PC-9 (cell line): ENCODE measurements around the gene TMEM94. TPM values are rescaled to one million over a fixed set of nuclear protein-coding genes. Genes with fewer than 3 reads are reported as not detected.

ENCODE experiments used
- BruUV-seq: library from RNA; stranded (reverse); fragments of 400-500 nt; replicated peaks from 2 replicates; lab custom pipeline; 2021; lab: Mats Ljungman, UMichigan
- CTCF ChIA-PET: fragments of 300-600 bp; sonication (Branson Sonifier 250); formaldehyde crosslinking; loops from one replicate; lab custom pipeline; 2022; ENCODE audit warnings: antibody characterized with exemption; lab: Charles Lee
- POLR2A ChIA-PET: fragments of 300-600 bp; sonication (Branson Sonifier 250); formaldehyde crosslinking; loops from one replicate; lab custom pipeline; 2022; ENCODE audit warnings: antibody characterized with exemption; ENCODE audit not compliant: unreplicated experiment; lab: Charles Lee
- DNase-seq, 2 experiments: peaks; one replicate each; pipeline versions ENCODE4 v3.0.0 to v3.0.0-alpha.2; 2015 to 2022; ENCODE audit warnings: mixed read lengths in 1 of 2
- H2AFZ ChIP-seq: fragments of 200-600 bp; sonication (generic); 2 replicates; pipeline ENCODE4 v1.8.1; 2017; ENCODE audit warnings: antibody characterized with exemption
- H3F3A ChIP-seq: fragments of 200-600 bp; sonication (generic); 2 replicates; pipeline ENCODE4 v1.8.1; 2017; ENCODE audit warnings: antibody characterized with exemption, mild to moderate bottlenecking, low read depth; ENCODE audit not compliant: insufficient read depth
- H3K27ac ChIP-seq: fragments of 200-600 bp; sonication (generic); 2 replicates; pipeline ENCODE4 v1.6.1; 2016; ENCODE audit warnings: mixed run types
- H3K27me3 ChIP-seq: fragments of 200-600 bp; sonication (generic); 2 replicates; pipeline ENCODE4 v1.6.1; 2016; ENCODE audit warnings: low read depth, mixed run types; ENCODE audit not compliant: insufficient read depth
- H3K36me3 ChIP-seq: fragments of 200-600 bp; sonication (generic); 2 replicates; pipeline ENCODE4 v1.6.1; 2016; ENCODE audit warnings: low read depth, mixed run types
- H3K4me1 ChIP-seq: fragments of 200-600 bp; sonication (generic); replicated peaks from 2 replicates; pipeline ENCODE4 v1.6.1; 2016; ENCODE audit warnings: mixed run types; ENCODE audit not compliant: insufficient read depth
- H3K4me2 ChIP-seq: fragments of 200-600 bp; sonication (generic); 2 replicates; pipeline ENCODE4 v1.6.1; 2017; ENCODE audit warnings: mixed run types
- H3K4me3 ChIP-seq: fragments of 200-600 bp; sonication (generic); 2 replicates; pipeline ENCODE4 v1.6.1; 2016; ENCODE audit warnings: mixed run types
- H3K79me2 ChIP-seq: fragments of 200-600 bp; sonication (generic); 2 replicates; pipeline ENCODE4 v1.6.1; 2017; ENCODE audit warnings: low read depth, mixed run types
- H3K9me2 ChIP-seq: fragments of 200-600 bp; sonication (generic); 2 replicates; pipeline ENCODE4 v1.8.1; 2017; ENCODE audit warnings: mild to moderate bottlenecking; ENCODE audit not compliant: insufficient read depth
- H3K9me3 ChIP-seq: fragments of 200-600 bp; sonication (generic); 2 replicates; pipeline ENCODE4 v1.8.1; 2016; ENCODE audit warnings: low read depth; ENCODE audit not compliant: insufficient read depth
- H4K20me1 ChIP-seq: fragments of 200-600 bp; sonication (generic); 2 replicates; pipeline ENCODE4 v1.8.1; 2017; ENCODE audit not compliant: insufficient read depth
- EZH2 ChIP-seq: fragments of 200-600 bp; sonication (generic); IDR thresholded peaks from 2 replicates; pipeline ENCODE4 v1.8.0; 2017; ENCODE audit warnings: antibody characterized with exemption, low read depth
- intact Hi-C: fragments of 100-400 bp; cut with micrococcal nuclease; formaldehyde crosslinking; loops from one replicate; pipeline ENCODE4 v1.10.0; 2022; ENCODE audit not compliant: unreplicated experiment
- total RNA-seq: library from RNA; stranded (reverse); gene quantifications from 2 replicates; pipeline ENCODE4 v1.2.3, GENCODE V29; 2021
- TF ChIP-seq, protein P1 (sequence below): fragments of 200-600 bp; sonication (generic); conservative IDR thresholded peaks from 2 replicates; pipeline ENCODE4 v1.6.1; 2017; ENCODE audit warnings: mixed run types, antibody characterized with exemption, mild to moderate bottlenecking, moderate library complexity

Gene TMEM94
- total RNA-seq, 1 experiment from 2014 or later: 78.9 TPM

DNA sequence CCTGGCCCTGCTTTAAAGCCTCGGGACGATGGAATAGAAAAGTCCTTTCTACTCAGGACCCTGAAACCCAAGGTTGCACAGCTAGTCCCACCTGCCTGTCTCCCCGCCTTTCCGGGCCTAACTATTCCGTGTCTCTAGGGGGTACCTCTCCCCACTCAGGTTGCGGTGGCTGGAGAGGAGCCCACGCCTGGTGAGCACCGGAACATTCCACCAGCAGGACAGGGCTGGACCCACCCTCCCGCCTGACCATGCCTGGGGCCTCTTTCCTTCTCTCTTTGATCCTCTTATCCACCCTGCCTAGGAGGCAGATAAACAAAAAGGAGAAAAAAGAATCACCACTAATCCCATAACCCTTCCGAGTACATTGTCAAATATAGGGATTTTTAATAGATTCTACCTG is 79.9 kb downstream of the TMEM94 start:
- H3K27ac ChIP-seq: no peak overlapping the region
- peaks cover 10% of the 10 kb centered on the region; the same call in 1 of the 2 replicates for H3F3A ChIP-seq
- TF ChIP-seq, protein P1, sequence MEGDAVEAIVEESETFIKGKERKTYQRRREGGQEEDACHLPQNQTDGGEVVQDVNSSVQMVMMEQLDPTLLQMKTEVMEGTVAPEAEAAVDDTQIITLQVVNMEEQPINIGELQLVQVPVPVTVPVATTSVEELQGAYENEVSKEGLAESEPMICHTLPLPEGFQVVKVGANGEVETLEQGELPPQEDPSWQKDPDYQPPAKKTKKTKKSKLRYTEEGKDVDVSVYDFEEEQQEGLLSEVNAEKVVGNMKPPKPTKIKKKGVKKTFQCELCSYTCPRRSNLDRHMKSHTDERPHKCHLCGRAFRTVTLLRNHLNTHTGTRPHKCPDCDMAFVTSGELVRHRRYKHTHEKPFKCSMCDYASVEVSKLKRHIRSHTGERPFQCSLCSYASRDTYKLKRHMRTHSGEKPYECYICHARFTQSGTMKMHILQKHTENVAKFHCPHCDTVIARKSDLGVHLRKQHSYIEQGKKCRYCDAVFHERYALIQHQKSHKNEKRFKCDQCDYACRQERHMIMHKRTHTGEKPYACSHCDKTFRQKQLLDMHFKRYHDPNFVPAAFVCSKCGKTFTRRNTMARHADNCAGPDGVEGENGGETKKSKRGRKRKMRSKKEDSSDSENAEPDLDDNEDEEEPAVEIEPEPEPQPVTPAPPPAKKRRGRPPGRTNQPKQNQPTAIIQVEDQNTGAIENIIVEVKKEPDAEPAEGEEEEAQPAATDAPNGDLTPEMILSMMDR: no peak
- no peak for TF ChIP-seq EZH2
- no peak overlapping the region for H3K4me3 ChIP-seq
- no peaks in the 10 kb centered on the region for H4K20me1 ChIP-seq
- H3K4me2 ChIP-seq: no peak overlapping the region
- no peak overlapping the region for H2AFZ ChIP-seq
- H3K9me2 ChIP-seq: no peaks in the 10 kb centered on the region
- no peak for DNase-seq
- no peaks in the 10 kb centered on the region for H3K27me3 ChIP-seq
- ChIA-PET CTCF (no interaction called here), POLR2A (no interaction called here)
- H3K36me3 ChIP-seq: peaks cover 4% of the 10 kb centered on the region; the same call in 1 of the 2 replicates
- no peaks in the 10 kb centered on the region for H3K9me3 ChIP-seq
- H3K4me1 ChIP-seq: peaks cover 12% of the 10 kb centered on the region
- intact Hi-C loops: no loop called here
- peaks cover 21% of the 10 kb centered on the region for H3K79me2 ChIP-seq
- BruUV-seq: no TSS peak

DNA sequence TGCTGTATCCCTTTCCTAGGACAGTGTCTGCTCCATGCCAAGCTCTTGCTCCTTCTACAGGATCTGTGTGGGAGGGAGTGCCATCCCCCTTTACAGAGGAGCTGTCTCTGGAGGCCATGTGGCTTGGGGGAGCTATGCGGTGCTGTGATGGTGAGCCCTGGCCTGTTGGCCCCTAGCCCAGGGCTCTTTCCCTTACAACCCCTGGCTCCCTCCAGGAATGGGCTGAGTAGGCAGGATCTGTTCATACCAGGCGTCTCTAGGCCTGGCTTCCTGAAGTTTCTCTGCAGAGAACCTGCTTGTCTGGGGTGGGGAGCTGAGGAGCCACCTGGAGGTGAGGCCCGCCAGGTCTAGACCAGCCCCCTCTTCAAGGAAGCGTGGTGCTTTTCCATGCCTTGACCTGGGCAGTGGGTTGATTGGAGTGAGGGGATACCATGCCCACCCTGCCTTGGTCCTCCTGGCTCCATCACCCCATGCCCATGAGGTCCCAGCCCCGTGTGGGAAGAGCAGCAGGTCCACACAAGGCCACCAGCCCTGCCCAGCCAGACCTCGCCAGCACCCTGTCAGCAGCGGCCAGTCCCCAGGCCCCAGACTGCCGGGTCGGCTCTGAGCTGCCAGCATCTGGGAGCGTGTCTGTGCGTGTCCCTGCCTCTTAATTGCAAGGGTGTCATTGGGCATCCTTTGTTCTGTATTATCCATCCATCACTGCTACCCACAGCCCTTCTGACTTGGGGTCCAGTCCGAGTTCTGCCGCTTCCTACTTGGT is 83.7 kb downstream of the TMEM94 start:
- H3K27ac ChIP-seq: no peak overlapping the region
- H4K20me1 ChIP-seq: no peaks in the 10 kb centered on the region
- ChIA-PET CTCF (interaction anchor here (0.5 kb wide), 1 partner anchor 448 kb away, joined by 13 read pairs; no protein-coding TSS in a partner anchor), POLR2A (no interaction called here)
- H3F3A ChIP-seq: no peaks in the 10 kb centered on the region
- no peaks in the 10 kb centered on the region for H3K9me2 ChIP-seq
- no peak overlapping the region for H2AFZ ChIP-seq
- DNase-seq: no peak
- no peak for TF ChIP-seq EZH2
- TF ChIP-seq, protein P1: no peak
- H3K79me2 ChIP-seq: 0 out of 2 replicates have a peak, but pooled peaks cover 6% of the 10 kb centered on the region
- H3K4me1 ChIP-seq: no peaks in the 10 kb centered on the region
- no peak overlapping the region for H3K4me3 ChIP-seq
- H3K9me3 ChIP-seq: no peaks in the 10 kb centered on the region
- no peaks in the 10 kb centered on the region for H3K36me3 ChIP-seq
- intact Hi-C loops: no loop called here
- H3K4me2 ChIP-seq: no peak overlapping the region
- no TSS peak for BruUV-seq
- no peaks in the 10 kb centered on the region for H3K27me3 ChIP-seq

DNA sequence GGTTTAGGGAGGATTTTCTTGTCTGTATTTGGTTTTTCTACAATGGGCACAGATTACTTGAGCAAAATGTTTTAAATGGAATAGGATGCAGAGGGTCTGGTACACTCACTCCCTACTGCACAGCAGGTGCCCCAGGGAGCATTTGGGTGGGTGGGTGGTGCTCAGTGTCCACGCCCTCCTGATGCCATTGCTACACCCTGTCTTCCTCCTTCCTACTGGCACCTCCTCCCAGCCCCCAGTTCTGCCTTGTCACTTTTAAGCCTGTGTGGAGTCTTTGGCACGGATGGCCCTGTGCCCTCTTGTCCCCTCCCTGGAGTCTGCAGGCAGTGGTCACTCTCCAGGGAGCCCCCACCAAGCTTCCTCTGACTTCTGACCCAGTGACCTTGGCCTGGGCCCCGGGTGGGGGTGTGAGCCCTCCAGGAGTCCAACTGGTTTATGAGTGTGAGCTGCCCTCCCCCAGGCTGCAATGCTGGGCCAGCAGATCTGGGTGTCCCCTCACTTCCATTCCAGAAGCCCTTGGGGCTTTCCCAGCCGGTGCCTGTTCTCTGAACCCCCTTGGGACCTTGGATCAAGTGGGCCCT is 84.6 kb downstream of the TMEM94 start:
- H3K4me1 ChIP-seq: no peaks in the 10 kb centered on the region
- POLR2A ChIA-PET: no interaction called here
- no peak overlapping the region for H3K27ac ChIP-seq
- no peak overlapping the region for H2AFZ ChIP-seq
- 0 out of 2 replicates have a peak, but pooled peaks cover 6% of the 10 kb centered on the region for H3K79me2 ChIP-seq
- no peaks in the 10 kb centered on the region for H3K9me2 ChIP-seq
- no peaks in the 10 kb centered on the region for H3K36me3 ChIP-seq
- CTCF ChIA-PET: no interaction called here
- no peak overlapping the region for H3K4me3 ChIP-seq
- DNase-seq: no peak
- no peak overlapping the region for H3K4me2 ChIP-seq
- H4K20me1 ChIP-seq: no peaks in the 10 kb centered on the region
- H3F3A ChIP-seq: no peaks in the 10 kb centered on the region
- TF ChIP-seq, protein P1: no peak
- TF ChIP-seq EZH2: no peak
- H3K9me3 ChIP-seq: no peaks in the 10 kb centered on the region
- no TSS peak for BruUV-seq
- intact Hi-C loops: no loop called here
- H3K27me3 ChIP-seq: no peaks in the 10 kb centered on the region
